Fibroblast of lung (primary cell): Measurements from ENCODE around the gene MAPK4.

Experiments
- CTCF ChIP-seq, 2 donors: IDR thresholded peaks in 1 of 2; conservative IDR thresholded peaks in 1 of 2; 1 replicate in 1 of 2; 2 replicates in 1 of 2; pipeline ENCODE4 v1.5.1; 2011 to 2012; ENCODE audit warnings: low read length in 2 of 2, control low read depth in 1 of 2, inconsistent platforms in 1 of 2, low read depth in 1 of 2, mild to moderate bottlenecking in 1 of 2
- EZH2 ChIP-seq: IDR thresholded peaks from 2 replicates; pipeline ENCODE4 v1.5.1; 2012; ENCODE audit warnings: low read length, control low read depth, mild to moderate bottlenecking; ENCODE audit errors: missing control alignments

- TF ChIP-seq CTCF (conservative IDR thresholded peaks at IDR 0.05 in 1 of 2, IDR thresholded peaks at IDR 0.05 in 1 of 2; ENCODE audit: low read depth in 1 of 2, low read length in 2 of 2) (no peak), EZH2 (no peak)
Observed at GRCh38 chr18:50659091-50660003, 99.5 kb downstream of the MAPK4 start.
